K562 (cell line): Measurements from ENCODE around the gene ERICH2. TPM values are rescaled to one million over a fixed set of nuclear protein-coding genes. Genes with fewer than 3 reads are reported as not detected.
A peak's percentile ranks its signal among the peaks of the same experiment; 100 is the strongest.

Experiments used
- ARID2 ChIP-seq: fragments of 450-650 bp; IDR thresholded peaks from 2 replicates; pipeline ENCODE4 v1.6.1; 2017; ENCODE audit warnings: antibody characterized with exemption, mild to moderate bottlenecking
- C11orf30 ChIP-seq: fragments of 450-650 bp; IDR thresholded peaks from 2 replicates; pipeline ENCODE4 v1.6.1; 2016; ENCODE audit warnings: low read depth, mild to moderate bottlenecking
- CBX1 ChIP-seq: sonication (generic); IDR thresholded peaks from 2 replicates; pipeline ENCODE4 v1.6.1; 2016; ENCODE audit warnings: antibody characterized with exemption, low read depth, mild to moderate bottlenecking
- DACH1 ChIP-seq: fragments of 450-650 bp; IDR thresholded peaks from 2 replicates; pipeline ENCODE4 v1.6.1; 2018; ENCODE audit not compliant: partially characterized antibody
- EHMT2 ChIP-seq: fragments of 450-650 bp; IDR thresholded peaks from 2 replicates; pipeline ENCODE4 v1.6.1; 2018; ENCODE audit warnings: antibody characterized with exemption
- ESRRA ChIP-seq: fragments of 450-650 bp; IDR thresholded peaks from 2 replicates; pipeline ENCODE4 v1.6.1; 2014; ENCODE audit warnings: low read depth, mild to moderate bottlenecking, moderate library complexity, borderline replicate concordance
- ESRRB ChIP-seq: fragments of 250-450 bp; sonication (Bioruptor Pico); IDR thresholded peaks from 2 replicates; pipeline ENCODE4 v1.5.0; 2020; ENCODE audit warnings: mild to moderate bottlenecking, moderate library complexity, borderline replicate concordance
- FOXJ3 ChIP-seq: sonication (generic); formaldehyde crosslinking; IDR thresholded peaks from 2 replicates; pipeline ENCODE4 v1.4.0; 2020; ENCODE audit warnings: mild to moderate bottlenecking, missing genetic modification reagents
- GTF2F1 ChIP-seq: IDR thresholded peaks from 2 replicates; pipeline ENCODE4 v1.6.1; 2011; ENCODE audit warnings: low read depth, low read length, improper control_type of control experiment
- HNRNPH1 ChIP-seq: fragments of 200-400 bp; formaldehyde crosslinking; optimal IDR thresholded peaks from 2 replicates; pipeline ENCODE3; 2017; ENCODE audit warnings: low read depth, mild to moderate bottlenecking, low read length, moderate library complexity
- MAZ ChIP-seq, 2 experiments: fragments of 450-650 bp in 1 of 2; sonication (generic) in 1 of 2; formaldehyde crosslinking; IDR thresholded peaks in 1 of 2; conservative IDR thresholded peaks in 1 of 2; 2 replicates each; pipeline versions ENCODE4 v1.4.0 to v1.5.0; 2020; ENCODE audit warnings: mild to moderate bottlenecking in 1 of 2, missing genetic modification reagents in 1 of 2
- PRPF4 ChIP-seq: fragments of 200-400 bp; formaldehyde crosslinking; IDR thresholded peaks from one replicate; pipeline ENCODE4 v1.6.1; 2017; ENCODE audit warnings: low read length, low read depth, mild to moderate bottlenecking; ENCODE audit not compliant: insufficient read depth, poor library complexity, severe bottlenecking
- RHOXF2B ChIP-seq: fragments of 250-450 bp; sonication (Bioruptor Pico); conservative IDR thresholded peaks from 2 replicates; pipeline ENCODE4 v1.5.1; 2021
- TAF1 ChIP-seq: IDR thresholded peaks from 2 replicates; pipeline ENCODE4 v1.6.1; 2011; ENCODE audit warnings: mild to moderate bottlenecking, low read length, moderate library complexity; ENCODE audit not compliant: insufficient read depth, control insufficient read depth, severe bottlenecking; ENCODE audit errors: extremely low read depth
- TFE3 ChIP-seq: fragments of 450-650 bp; formaldehyde crosslinking; IDR thresholded peaks from 2 replicates; pipeline ENCODE4 v1.4.0; 2020; ENCODE audit warnings: mild to moderate bottlenecking, mixed read lengths
- THRA ChIP-seq: fragments of 450-650 bp; IDR thresholded peaks from 2 replicates; pipeline ENCODE4 v1.6.1; 2017; ENCODE audit warnings: mild to moderate bottlenecking, moderate library complexity
- YBX1 ChIP-seq: fragments of 450-650 bp; IDR thresholded peaks from 2 replicates; pipeline ENCODE4 v1.7.1; 2016; ENCODE audit warnings: mild to moderate bottlenecking
- YY1 ChIP-seq, 3 experiments: IDR thresholded peaks; 2 replicates each; pipeline ENCODE4 v1.6.1; 2011; ENCODE audit warnings: low read length in 2 of 3, mild to moderate bottlenecking in 2 of 3, moderate library complexity in 2 of 3, borderline replicate concordance in 1 of 3, control low read depth in 1 of 3, low read depth in 1 of 3; ENCODE audit not compliant: insufficient read depth in 3 of 3, insufficient replicate concordance in 2 of 3, control insufficient read depth in 1 of 3, insufficient read length in 1 of 3; ENCODE audit errors: extremely low read depth in 1 of 3
- ZBTB9 ChIP-seq: fragments of 450-650 bp; formaldehyde crosslinking; IDR thresholded peaks from 2 replicates; pipeline ENCODE4 v1.4.0; 2020; ENCODE audit warnings: mild to moderate bottlenecking, moderate library complexity
- ZKSCAN3 ChIP-seq: fragments of 250-450 bp; sonication (Bioruptor Pico); IDR thresholded peaks from 2 replicates; pipeline ENCODE4 v1.4.0; 2020
- ZNF143 ChIP-seq: sonication (generic); formaldehyde crosslinking; IDR thresholded peaks from 2 replicates; pipeline ENCODE4 v1.9.0; 2022; ENCODE audit warnings: mild to moderate bottlenecking, missing genetic modification reagents
- ZNF280A ChIP-seq: fragments of 450-650 bp; IDR thresholded peaks from 2 replicates; pipeline ENCODE4 v1.6.1; 2018; ENCODE audit warnings: mild to moderate bottlenecking, low read depth; ENCODE audit not compliant: partially characterized antibody
- polyA plus RNA-seq, 8 experiments: library from polyadenylated mRNA; depleted of rRNA in 4 of 8; stranded (reverse) in 5 of 8; unstranded in 3 of 8; fragments of >200 nt; fragmentation: Nextera tagmentation in 2 of 8; fragmentation: Illumina TruSeq in 1 of 8; extraction: Ambion mirVana in 2 of 8; extraction: Trizol in 1 of 8; gene quantifications; 2 replicates each; pipeline versions ENCODE4 v1.2.1 to v1.2.3, GENCODE V29; 2011 to 2014; ENCODE audit warnings: inconsistent platforms in 1 of 8, missing spikeins in 1 of 8
- total RNA-seq, 7 experiments: library from RNA; depleted of rRNA in 6 of 7; stranded (reverse); fragments of >200 nt in 6 of 7; fragmentation: Illumina TruSeq in 2 of 7; extraction: Trizol in 2 of 7; gene quantifications; 2 replicates each; pipeline versions ENCODE4 v1.2.1 to v1.2.3, GENCODE V29; 2011 to 2021; ENCODE audit warnings: low replicate concordance in 1 of 7

ERICH2 gene
- total and polyA plus RNA-seq, 9 of the 15 experiments (the other 6 are each of a cell fraction or from before 2014, with no cell fraction given), result 0.85 to 2.4 (median 1.6) TPM

GRCh38 chr2:170770606-170771420 lies 635 bp downstream of the ERICH2 start (continued):
- TF ChIP-seq GTF2F1, result no peak
- TF ChIP-seq CBX1, result no peak
- TF ChIP-seq ESRRB (CRISPR knock-in tag), result no peak
- TF ChIP-seq TAF1, result peak; percentile 70
- TF ChIP-seq TFE3 (CRISPR knock-in tag), result no peak
- TF ChIP-seq ZNF143 (CRISPR knock-in tag), result no peak
- TF ChIP-seq RHOXF2B (CRISPR knock-in tag), result no peak
- no peak for TF ChIP-seq YBX1
- no peak for TF ChIP-seq ARID2
- no peak for TF ChIP-seq ZKSCAN3 (CRISPR knock-in tag)
- no peak for TF ChIP-seq THRA
- peak; percentile 91 for TF ChIP-seq ZBTB9 (CRISPR knock-in tag)
- TF ChIP-seq DACH1, result peak; percentile 18
- TF ChIP-seq ESRRA, result peak; percentile 42; the same call in 1 of the 2 replicates
- no peak for TF ChIP-seq FOXJ3 (CRISPR knock-in tag)
- TF ChIP-seq EHMT2, result no peak
- TF ChIP-seq C11orf30, result no peak
- TF ChIP-seq MAZ (CRISPR knock-in tag; conservative IDR thresholded peaks at IDR 0.05 in 1 of 2, IDR thresholded peaks at IDR 0.05 in 1 of 2), result peak; percentile 76 to 88
- no peak for TF ChIP-seq ZNF280A
- TF ChIP-seq YY1 (IDR thresholded peaks at IDR 0.05; ENCODE audit: borderline replicate concordance in 1 of 3, control insufficient read depth in 1 of 3, extremely low read depth in 1 of 3, insufficient read depth in 3 of 3, insufficient read length in 1 of 3, insufficient replicate concordance in 2 of 3, low read depth in 1 of 3, low read length in 2 of 3), result peak in 2 of 3 experiments; percentile 22
- no peak for TF ChIP-seq HNRNPH1
- TF ChIP-seq PRPF4, result peak; percentile 59
